ENCODE results near the gene SCTR.

SCTR gene

GRCh38 chr2:119478188-119478977 is 45.9 kb downstream of the SCTR start:
- Histone ChIP-seq H3K36me3 (ENCODE audit: control insufficient read depth, low read depth, low read length) (no peaks in the 10 kb centered on the region), H3K4me3 (ENCODE audit: low read length) (no peak overlapping the region), H3K9me3 (ENCODE audit: control insufficient read depth, low read depth, low read length) (no peaks in the 10 kb centered on the region)

GRCh38 chr2:119477113-119477505 is 47.2 kb downstream of the SCTR start:
- no peak overlapping the region for H3K4me3 ChIP-seq (ENCODE audit: low read length)
- H3K27me3 ChIP-seq (ENCODE audit: control insufficient read depth, insufficient read depth, low read length): no peaks in the 10 kb centered on the region
- H3K27ac ChIP-seq (ENCODE audit: low read length): no peak overlapping the region
- H3K36me3 ChIP-seq (ENCODE audit: control insufficient read depth, low read depth, low read length): no peaks in the 10 kb centered on the region
- H3K9me3 ChIP-seq (ENCODE audit: control insufficient read depth, low read depth, low read length): no peaks in the 10 kb centered on the region
- no peak overlapping the region for H3K9ac ChIP-seq (ENCODE audit: low read length)
- H3K4me1 ChIP-seq (ENCODE audit: control insufficient read depth, low read depth, low read length): no peaks in the 10 kb centered on the region

More at GRCh38 chr2:119478188-119478977, 45.9 kb downstream of the SCTR start:
- Histone ChIP-seq H3K27me3 (ENCODE audit: control insufficient read depth, insufficient read depth, low read length) (no peaks in the 10 kb centered on the region), H3K9ac (ENCODE audit: low read length) (no peak overlapping the region), H3K4me1 (ENCODE audit: control insufficient read depth, low read depth, low read length) (no peaks in the 10 kb centered on the region), H3K27ac (ENCODE audit: low read length) (no peak overlapping the region)

GRCh38 chr2:119476301-119477112 is 47.8 kb downstream of the SCTR start:
- Histone ChIP-seq H3K27me3 (ENCODE audit: control insufficient read depth, insufficient read depth, low read length) (no peaks in the 10 kb centered on the region), H3K9ac (ENCODE audit: low read length) (no peak overlapping the region), H3K27ac (ENCODE audit: low read length) (no peak overlapping the region), H3K36me3 (ENCODE audit: control insufficient read depth, low read depth, low read length) (no peaks in the 10 kb centered on the region), H3K4me1 (ENCODE audit: control insufficient read depth, low read depth, low read length) (no peaks in the 10 kb centered on the region), H3K4me3 (ENCODE audit: low read length) (no peak overlapping the region), H3K9me3 (ENCODE audit: control insufficient read depth, low read depth, low read length) (no peaks in the 10 kb centered on the region)

GRCh38 chr2:119475857-119476244 is 48.4 kb downstream of the SCTR start:
- no peaks in the 10 kb centered on the region for H3K27me3 ChIP-seq (ENCODE audit: control insufficient read depth, insufficient read depth, low read length)
- H3K9me3 ChIP-seq (ENCODE audit: control insufficient read depth, low read depth, low read length): no peaks in the 10 kb centered on the region
- H3K4me3 ChIP-seq (ENCODE audit: low read length): no peak overlapping the region
- H3K27ac ChIP-seq (ENCODE audit: low read length): no peak overlapping the region
- H3K36me3 ChIP-seq (ENCODE audit: control insufficient read depth, low read depth, low read length): no peaks in the 10 kb centered on the region
- H3K4me1 ChIP-seq (ENCODE audit: control insufficient read depth, low read depth, low read length): no peaks in the 10 kb centered on the region
- no peak overlapping the region for H3K9ac ChIP-seq (ENCODE audit: low read length)

GRCh38 chr2:119475225-119475856 is 48.9 kb downstream of the SCTR start:
- Histone ChIP-seq H3K9me3 (ENCODE audit: control insufficient read depth, low read depth, low read length) (no peaks in the 10 kb centered on the region), H3K4me1 (ENCODE audit: control insufficient read depth, low read depth, low read length) (no peaks in the 10 kb centered on the region), H3K9ac (ENCODE audit: low read length) (no peak overlapping the region), H3K36me3 (ENCODE audit: control insufficient read depth, low read depth, low read length) (no peaks in the 10 kb centered on the region), H3K27ac (ENCODE audit: low read length) (no peak overlapping the region), H3K27me3 (ENCODE audit: control insufficient read depth, insufficient read depth, low read length) (no peaks in the 10 kb centered on the region), H3K4me3 (ENCODE audit: low read length) (no peak overlapping the region)

- Histone ChIP-seq H3K36me3 (ENCODE audit: control insufficient read depth, low read depth, low read length) (no peaks in the 10 kb centered on the region), H3K9ac (ENCODE audit: low read length) (no peak overlapping the region), H3K9me3 (ENCODE audit: control insufficient read depth, low read depth, low read length) (no peaks in the 10 kb centered on the region), H3K4me1 (ENCODE audit: control insufficient read depth, low read depth, low read length) (peaks cover 4% of the 10 kb centered on the region), H3K27me3 (ENCODE audit: control insufficient read depth, insufficient read depth, low read length) (no peaks in the 10 kb centered on the region), H3K27ac (ENCODE audit: low read length) (no peak overlapping the region), H3K4me3 (ENCODE audit: low read length) (no peak overlapping the region)
These were observed 49.7 kb downstream of the SCTR start for GRCh38 chr2:119474371-119475224.

- H3K9ac ChIP-seq (ENCODE audit: low read length): no peak overlapping the region
- no peaks in the 10 kb centered on the region for H3K9me3 ChIP-seq (ENCODE audit: control insufficient read depth, low read depth, low read length)
- no peaks in the 10 kb centered on the region for H3K36me3 ChIP-seq (ENCODE audit: control insufficient read depth, low read depth, low read length)
- peaks cover 5% of the 10 kb centered on the region for H3K4me1 ChIP-seq (ENCODE audit: control insufficient read depth, low read depth, low read length)
- no peak overlapping the region for H3K27ac ChIP-seq (ENCODE audit: low read length)
- H3K27me3 ChIP-seq (ENCODE audit: control insufficient read depth, insufficient read depth, low read length): no peaks in the 10 kb centered on the region
- H3K4me3 ChIP-seq (ENCODE audit: low read length): no peak overlapping the region
These were observed 50.5 kb downstream of the SCTR start for GRCh38 chr2:119473621-119474370.

GRCh38 chr2:119472749-119473148 is 51.5 kb downstream of the SCTR start:
- no peaks in the 10 kb centered on the region for H3K9me3 ChIP-seq (ENCODE audit: control insufficient read depth, low read depth, low read length)
- H3K36me3 ChIP-seq (ENCODE audit: control insufficient read depth, low read depth, low read length): no peaks in the 10 kb centered on the region
- H3K27ac ChIP-seq (ENCODE audit: low read length): no peak overlapping the region
- peaks cover 5% of the 10 kb centered on the region for H3K4me1 ChIP-seq (ENCODE audit: control insufficient read depth, low read depth, low read length)
- H3K4me3 ChIP-seq (ENCODE audit: low read length): no peak overlapping the region
- no peak overlapping the region for H3K9ac ChIP-seq (ENCODE audit: low read length)
- no peaks in the 10 kb centered on the region for H3K27me3 ChIP-seq (ENCODE audit: control insufficient read depth, insufficient read depth, low read length)

- Histone ChIP-seq H3K4me3 (ENCODE audit: low read length) (no peak overlapping the region), H3K9ac (ENCODE audit: low read length) (no peak overlapping the region), H3K4me1 (ENCODE audit: control insufficient read depth, low read depth, low read length) (peaks cover 5% of the 10 kb centered on the region), H3K27me3 (ENCODE audit: control insufficient read depth, insufficient read depth, low read length) (no peaks in the 10 kb centered on the region), H3K27ac (ENCODE audit: low read length) (no peak overlapping the region), H3K36me3 (ENCODE audit: control insufficient read depth, low read depth, low read length) (no peaks in the 10 kb centered on the region), H3K9me3 (ENCODE audit: control insufficient read depth, low read depth, low read length) (no peaks in the 10 kb centered on the region)
These were observed 54.5 kb downstream of the SCTR start for GRCh38 chr2:119469661-119470297.

GRCh38 chr2:119469131-119469530 is 55.2 kb downstream of the SCTR start:
- Histone ChIP-seq H3K9me3 (ENCODE audit: control insufficient read depth, low read depth, low read length) (no peaks in the 10 kb centered on the region), H3K4me1 (ENCODE audit: control insufficient read depth, low read depth, low read length) (peaks cover 5% of the 10 kb centered on the region), H3K4me3 (ENCODE audit: low read length) (no peak overlapping the region), H3K9ac (ENCODE audit: low read length) (no peak overlapping the region), H3K27me3 (ENCODE audit: control insufficient read depth, insufficient read depth, low read length) (no peaks in the 10 kb centered on the region), H3K36me3 (ENCODE audit: control insufficient read depth, low read depth, low read length) (no peaks in the 10 kb centered on the region), H3K27ac (ENCODE audit: low read length) (no peak overlapping the region)

All from iPS-18a (cell line).